Measurements from ENCODE around the gene ZNF433.

DNA sequence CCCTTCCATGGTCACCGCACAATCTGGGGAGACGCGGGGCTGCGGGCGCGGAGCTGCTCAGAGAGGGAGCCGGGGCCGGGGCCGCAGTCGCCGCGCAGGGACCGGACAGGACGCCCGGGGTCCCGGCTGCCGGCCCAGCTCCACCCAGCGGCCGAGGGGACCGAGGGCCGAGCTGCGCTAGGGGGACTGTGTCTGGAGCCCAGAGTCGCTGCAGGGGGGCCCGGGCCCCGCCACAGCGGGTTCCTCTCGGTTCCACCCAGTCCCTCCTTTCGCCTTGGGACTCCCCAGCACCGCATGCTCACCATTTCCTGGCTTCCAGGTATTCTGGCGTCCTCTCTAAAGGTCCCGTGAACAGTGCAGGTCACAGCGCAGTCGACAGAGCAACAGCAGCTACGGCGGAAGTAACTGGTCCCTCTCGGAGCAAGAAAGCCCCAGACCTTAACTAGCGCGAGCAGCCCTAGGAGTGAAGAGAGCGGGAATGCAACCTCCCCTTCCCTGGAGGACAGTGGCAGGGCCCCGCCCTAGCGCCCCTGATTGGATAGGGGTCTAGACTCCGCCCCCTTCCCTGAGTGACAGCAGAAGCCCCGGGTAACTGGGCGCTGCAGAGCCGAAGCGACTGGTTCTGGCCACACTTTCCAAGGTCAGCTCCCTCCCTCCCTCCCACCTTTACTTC is 17.2 kb upstream of the ZNF433 start, which contains the start of gene ZNF878:
- peak in 2 of 3 experiments; percentile 3 to 10 for TF ChIP-seq CTCF (IDR thresholded peaks at IDR 0.05)
- no peak for TF ChIP-seq EP300 (IDR thresholded peaks at IDR 0.05)
- TF ChIP-seq POLR2AphosphoS5 (IDR thresholded peaks at IDR 0.05) = peak; percentile 95 to 96
- peak; percentile 30 for TF ChIP-seq POLR2A (IDR thresholded peaks at IDR 0.05; ENCODE audit: low read depth)
